Dedifferentiated amniotic fluid mesenchymal stem cell (primary cell): ENCODE data around the gene MYO3B.

ENCODE experiments used
- DNase-seq: peaks from one replicate; pipeline ENCODE4 v3.0.0-alpha.2; 2016; ENCODE audit errors: extremely low spot score

The MYO3B gene

GRCh38 chr2:170475878-170476277, 297.9 kb downstream of the MYO3B start:
- no peak for DNase-seq

GRCh38 chr2:170477630-170478029, 299.7 kb downstream of the MYO3B start:
- DNase-seq = no peak

- DNase-seq = no peak
These were observed 303.3 kb downstream of the MYO3B start for GRCh38 chr2:170481201-170481600.

GRCh38 chr2:170484552-170484951, 306.6 kb downstream of the MYO3B start:
- no peak for DNase-seq

GRCh38 chr2:170485254-170486026, 307.5 kb downstream of the MYO3B start:
- DNase-seq = no peak

GRCh38 chr2:170486730-170487129, 308.8 kb downstream of the MYO3B start:
- no peak for DNase-seq

GRCh38 chr2:170488807-170489206, 310.9 kb downstream of the MYO3B start:
- no peak for DNase-seq

- no peak for DNase-seq
These were observed 314.1 kb downstream of the MYO3B start for GRCh38 chr2:170492010-170492409.

GRCh38 chr2:170493426-170494097, 315.6 kb downstream of the MYO3B start:
- DNase-seq = no peak

- no peak for DNase-seq
These were observed 317.9 kb downstream of the MYO3B start for GRCh38 chr2:170495896-170496295.

- no peak for DNase-seq
These were observed 320.7 kb downstream of the MYO3B start for GRCh38 chr2:170498619-170499018.

- DNase-seq = no peak
These were observed 322.2 kb downstream of the MYO3B start for GRCh38 chr2:170500104-170500503.

- no peak for DNase-seq
These were observed 322.8 kb downstream of the MYO3B start for GRCh38 chr2:170500770-170501169.

- DNase-seq = no peak
These were observed 323.6 kb downstream of the MYO3B start for GRCh38 chr2:170501421-170502043.

- no peak for DNase-seq
These were observed 324.6 kb downstream of the MYO3B start for GRCh38 chr2:170502361-170503130.

GRCh38 chr2:170503563-170503962, 325.6 kb downstream of the MYO3B start:
- DNase-seq = no peak

GRCh38 chr2:170503971-170504809, 326.2 kb downstream of the MYO3B start:
- no peak for DNase-seq

GRCh38 chr2:170504810-170505145, 326.8 kb downstream of the MYO3B start:
- DNase-seq = no peak

GRCh38 chr2:170505631-170506275, 327.8 kb downstream of the MYO3B start:
- no peak for DNase-seq

- DNase-seq = no peak
These were observed 331.7 kb downstream of the MYO3B start for GRCh38 chr2:170509452-170510193.
